Glutamatergic neuron (in vitro differentiated cells): Measurements from ENCODE around the gene GNA15. TPM values are rescaled to one million over a fixed set of nuclear protein-coding genes. Genes with fewer than 3 reads are reported as not detected.

Experiments used
- DNase-seq: peaks from one replicate; pipeline ENCODE4 v3.0.0; 2022
- H3K27ac Mint-ChIP-seq: one replicate; pipeline ENCODE4 v1.8.0; 2020; ENCODE audit warnings: mild to moderate bottlenecking, mixed read lengths, inconsistent platforms; ENCODE audit not compliant: unreplicated experiment
- H3K27me3 Mint-ChIP-seq: one replicate; pipeline ENCODE4 v1.8.0; 2020; ENCODE audit warnings: mild to moderate bottlenecking, moderate library complexity, mixed read lengths, inconsistent platforms; ENCODE audit not compliant: unreplicated experiment
- H3K36me3 Mint-ChIP-seq: one replicate; pipeline ENCODE4 v1.8.0; 2020; ENCODE audit warnings: mild to moderate bottlenecking, mixed read lengths, inconsistent platforms; ENCODE audit not compliant: unreplicated experiment
- H3K4me1 Mint-ChIP-seq: one replicate; pipeline ENCODE4 v1.8.0; 2020; ENCODE audit warnings: mild to moderate bottlenecking, low read depth, mixed read lengths, inconsistent platforms; ENCODE audit not compliant: unreplicated experiment
- H3K4me3 Mint-ChIP-seq: one replicate; pipeline ENCODE4 v1.8.0; 2020; ENCODE audit warnings: mild to moderate bottlenecking, mixed read lengths, inconsistent platforms; ENCODE audit not compliant: unreplicated experiment
- H3K9me3 Mint-ChIP-seq: one replicate; pipeline ENCODE4 v1.8.0; 2020; ENCODE audit warnings: mild to moderate bottlenecking, moderate library complexity, mixed read lengths, inconsistent platforms; ENCODE audit not compliant: unreplicated experiment
- total RNA-seq: library from RNA; stranded (reverse); fragmentation: NEBNext Ultra II Directional; extraction: Animal tissue kit (Norgen Biotek cat#: 25700); gene quantifications from one replicate; pipeline ENCODE4 v1.2.1, GENCODE V29; 2021; ENCODE audit not compliant: unreplicated experiment
- TF ChIP-seq, protein P1 (sequence below): fragments of 200-600 bp; sonication (generic); IDR thresholded peaks from one replicate; pipeline ENCODE4 v1.5.0; 2021; ENCODE audit not compliant: partially characterized antibody, unreplicated experiment

Gene GNA15
- total RNA-seq, 1 donor from 2014 or later: not detected

DNA sequence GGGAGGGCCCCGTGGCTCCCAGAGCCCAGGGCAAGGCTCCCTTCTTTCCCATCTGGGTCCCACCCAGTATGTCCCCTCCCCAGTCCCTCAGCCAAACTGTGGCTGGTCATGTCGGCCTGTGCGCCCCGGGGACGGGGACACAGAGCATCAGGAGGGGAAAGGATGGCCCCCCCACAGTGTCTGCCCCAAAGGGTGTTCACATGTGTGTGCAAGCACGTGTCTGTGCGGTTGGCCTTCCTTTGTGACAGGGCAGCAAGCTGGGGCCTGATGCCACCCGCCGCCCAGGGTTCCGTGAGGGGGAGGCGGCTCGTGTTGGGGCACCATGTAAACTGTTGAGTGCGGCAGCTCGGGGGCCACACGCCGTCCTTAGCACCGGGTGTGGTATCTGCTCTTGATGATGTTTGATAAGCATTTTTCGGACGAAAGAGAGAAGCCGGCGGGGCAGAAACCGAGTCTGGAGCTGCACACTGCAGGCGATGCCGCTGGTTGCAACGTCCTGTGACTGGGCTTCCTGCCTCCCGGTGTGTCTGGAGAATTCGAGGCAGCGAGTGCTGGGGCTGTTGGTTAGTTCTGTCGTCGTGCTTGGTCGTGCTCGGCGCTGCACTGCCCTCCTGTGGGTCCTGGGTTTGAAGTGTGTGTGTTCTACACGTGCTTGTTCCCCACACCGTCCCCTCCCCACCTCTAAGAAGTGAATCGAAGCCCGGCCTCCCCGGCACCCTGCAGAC is 23.3 kb upstream of the GNA15 start:
- no peak for DNase-seq
- no peak overlapping the region for H3K27ac Mint-ChIP-seq
- H3K9me3 Mint-ChIP-seq: peaks cover 3% of the 10 kb centered on the region
- TF ChIP-seq, protein P1, sequence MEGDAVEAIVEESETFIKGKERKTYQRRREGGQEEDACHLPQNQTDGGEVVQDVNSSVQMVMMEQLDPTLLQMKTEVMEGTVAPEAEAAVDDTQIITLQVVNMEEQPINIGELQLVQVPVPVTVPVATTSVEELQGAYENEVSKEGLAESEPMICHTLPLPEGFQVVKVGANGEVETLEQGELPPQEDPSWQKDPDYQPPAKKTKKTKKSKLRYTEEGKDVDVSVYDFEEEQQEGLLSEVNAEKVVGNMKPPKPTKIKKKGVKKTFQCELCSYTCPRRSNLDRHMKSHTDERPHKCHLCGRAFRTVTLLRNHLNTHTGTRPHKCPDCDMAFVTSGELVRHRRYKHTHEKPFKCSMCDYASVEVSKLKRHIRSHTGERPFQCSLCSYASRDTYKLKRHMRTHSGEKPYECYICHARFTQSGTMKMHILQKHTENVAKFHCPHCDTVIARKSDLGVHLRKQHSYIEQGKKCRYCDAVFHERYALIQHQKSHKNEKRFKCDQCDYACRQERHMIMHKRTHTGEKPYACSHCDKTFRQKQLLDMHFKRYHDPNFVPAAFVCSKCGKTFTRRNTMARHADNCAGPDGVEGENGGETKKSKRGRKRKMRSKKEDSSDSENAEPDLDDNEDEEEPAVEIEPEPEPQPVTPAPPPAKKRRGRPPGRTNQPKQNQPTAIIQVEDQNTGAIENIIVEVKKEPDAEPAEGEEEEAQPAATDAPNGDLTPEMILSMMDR: no peak
- H3K4me3 Mint-ChIP-seq: no peak overlapping the region
- no peaks in the 10 kb centered on the region for H3K36me3 Mint-ChIP-seq
- peaks cover 3% of the 10 kb centered on the region for H3K4me1 Mint-ChIP-seq
- peaks cover 4% of the 10 kb centered on the region for H3K27me3 Mint-ChIP-seq

DNA sequence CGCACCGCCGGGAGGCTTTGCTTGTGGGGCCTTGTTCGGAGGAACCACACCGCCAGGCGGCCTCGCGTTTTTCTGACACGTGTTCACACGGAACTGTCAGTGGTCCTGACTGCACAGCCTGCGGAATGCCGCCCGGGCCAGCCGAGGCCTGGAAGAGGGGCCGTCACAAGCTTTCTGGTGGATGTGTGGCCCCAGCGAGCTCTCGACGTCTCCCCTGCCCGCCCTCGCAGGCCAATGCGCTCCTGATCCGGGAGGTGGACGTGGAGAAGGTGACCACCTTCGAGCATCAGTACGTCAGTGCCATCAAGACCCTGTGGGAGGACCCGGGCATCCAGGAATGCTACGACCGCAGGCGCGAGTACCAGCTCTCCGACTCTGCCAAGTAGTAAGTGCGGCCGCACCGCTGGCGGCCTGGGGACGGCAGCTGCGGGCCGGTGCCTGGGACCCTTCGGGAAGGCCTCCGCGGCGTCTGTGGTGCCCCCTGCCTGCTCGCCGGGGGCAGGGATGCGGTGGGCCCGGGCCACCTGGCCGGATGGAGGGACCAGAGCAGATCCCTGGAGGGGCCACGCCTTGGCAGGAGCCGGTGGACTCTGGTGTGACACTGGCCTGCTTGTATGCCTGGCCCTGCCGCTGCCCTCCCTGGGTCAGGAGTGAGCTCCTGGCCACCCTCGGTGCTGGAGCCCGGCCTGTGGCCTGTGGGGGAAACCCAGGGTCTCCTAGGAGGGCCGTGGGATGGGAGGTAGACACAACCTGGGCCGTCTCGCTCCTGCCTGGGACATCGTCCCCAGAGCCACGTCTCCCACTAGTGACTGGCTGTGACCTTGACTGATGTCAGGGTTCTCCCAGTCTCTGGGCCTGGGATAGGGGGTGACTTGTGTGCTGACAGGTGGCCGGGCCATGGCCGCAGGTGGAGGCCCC is 22.5 kb upstream of the GNA15 start:
- no peak overlapping the region for H3K27ac Mint-ChIP-seq
- DNase-seq: no peak
- TF ChIP-seq, protein P1: no peak
- peaks cover 4% of the 10 kb centered on the region for H3K9me3 Mint-ChIP-seq
- peaks cover 6% of the 10 kb centered on the region for H3K4me1 Mint-ChIP-seq
- no peaks in the 10 kb centered on the region for H3K36me3 Mint-ChIP-seq
- H3K4me3 Mint-ChIP-seq: no peak overlapping the region
- H3K27me3 Mint-ChIP-seq: peaks cover 3% of the 10 kb centered on the region

DNA sequence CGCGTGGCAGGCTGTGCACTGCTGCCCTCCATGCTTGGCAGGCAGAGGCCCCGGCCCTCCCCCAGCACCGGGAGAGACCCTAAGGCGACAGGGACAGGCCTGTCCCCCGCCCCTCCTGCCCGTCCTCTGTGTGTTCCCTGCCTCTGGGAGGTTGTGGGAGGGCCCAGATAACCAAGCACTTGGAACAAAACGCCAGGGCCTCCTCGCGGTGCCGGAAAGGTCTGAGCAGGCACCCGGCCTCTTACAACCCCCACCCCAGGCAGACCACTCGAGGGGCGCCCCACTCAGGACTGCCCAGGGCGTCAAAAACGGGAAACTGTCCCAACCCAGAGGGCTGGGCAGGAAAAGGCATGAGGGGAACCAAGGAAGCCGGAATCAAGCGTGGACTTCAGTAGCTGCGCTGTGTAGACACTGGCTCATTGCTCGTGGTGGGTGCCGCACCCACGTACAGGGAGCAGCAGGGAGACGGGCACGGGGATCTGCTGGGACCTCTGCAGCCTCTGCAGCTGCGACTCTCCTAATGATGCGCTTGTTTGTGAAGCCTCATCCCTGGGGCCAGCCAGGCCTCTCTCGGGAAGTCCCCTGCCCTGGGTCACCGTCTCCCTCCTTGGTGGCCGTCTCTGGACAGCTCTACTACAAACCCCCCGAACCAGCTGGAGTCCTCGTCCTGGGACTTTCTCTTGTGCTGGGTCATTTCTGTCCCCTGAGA is 21.7 kb upstream of the GNA15 start:
- peaks cover 3% of the 10 kb centered on the region for H3K27me3 Mint-ChIP-seq
- no peak overlapping the region for H3K4me3 Mint-ChIP-seq
- H3K36me3 Mint-ChIP-seq: no peaks in the 10 kb centered on the region
- peaks cover 6% of the 10 kb centered on the region for H3K4me1 Mint-ChIP-seq
- H3K27ac Mint-ChIP-seq: no peak overlapping the region
- no peak for DNase-seq
- TF ChIP-seq, protein P1: no peak
- H3K9me3 Mint-ChIP-seq: peaks cover 3% of the 10 kb centered on the region

DNA sequence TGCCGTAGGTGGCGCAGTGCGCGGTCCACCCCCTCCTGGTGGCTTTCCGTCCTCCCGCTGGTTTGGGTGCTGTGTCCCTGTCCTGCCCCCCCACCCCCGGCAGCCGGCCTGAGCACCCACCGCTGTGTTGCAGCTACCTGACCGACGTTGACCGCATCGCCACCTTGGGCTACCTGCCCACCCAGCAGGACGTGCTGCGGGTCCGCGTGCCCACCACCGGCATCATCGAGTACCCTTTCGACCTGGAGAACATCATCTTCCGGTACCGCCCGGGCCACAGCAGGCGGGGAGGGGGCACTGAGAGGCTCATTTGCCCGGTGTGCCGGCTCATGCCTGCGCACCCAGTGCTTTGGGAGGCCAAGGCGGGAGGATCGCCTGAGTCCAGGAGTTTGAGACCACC is 21.0 kb upstream of the GNA15 start:
- Mint-ChIP-seq H3K4me1 (peaks cover 6% of the 10 kb centered on the region), H3K4me3 (no peak overlapping the region), H3K9me3 (peaks cover 3% of the 10 kb centered on the region), H3K36me3 (no peaks in the 10 kb centered on the region), H3K27ac (no peak overlapping the region), H3K27me3 (peaks cover 6% of the 10 kb centered on the region)
- DNase-seq: no peak
- TF ChIP-seq, protein P1: no peak
